ENCODE data around the gene HOXC13. TPM values are rescaled to one million over a fixed set of nuclear protein-coding genes. Genes with fewer than 3 reads are reported as not detected.

HOXC13 gene
- total and polyA plus RNA-seq, 9 of the 15 experiments (the other 6 are each of a cell fraction or from before 2014, with no cell fraction given) = 0.03 to 0.29 (median 0.17) TPM; not detected in 2

DNA sequence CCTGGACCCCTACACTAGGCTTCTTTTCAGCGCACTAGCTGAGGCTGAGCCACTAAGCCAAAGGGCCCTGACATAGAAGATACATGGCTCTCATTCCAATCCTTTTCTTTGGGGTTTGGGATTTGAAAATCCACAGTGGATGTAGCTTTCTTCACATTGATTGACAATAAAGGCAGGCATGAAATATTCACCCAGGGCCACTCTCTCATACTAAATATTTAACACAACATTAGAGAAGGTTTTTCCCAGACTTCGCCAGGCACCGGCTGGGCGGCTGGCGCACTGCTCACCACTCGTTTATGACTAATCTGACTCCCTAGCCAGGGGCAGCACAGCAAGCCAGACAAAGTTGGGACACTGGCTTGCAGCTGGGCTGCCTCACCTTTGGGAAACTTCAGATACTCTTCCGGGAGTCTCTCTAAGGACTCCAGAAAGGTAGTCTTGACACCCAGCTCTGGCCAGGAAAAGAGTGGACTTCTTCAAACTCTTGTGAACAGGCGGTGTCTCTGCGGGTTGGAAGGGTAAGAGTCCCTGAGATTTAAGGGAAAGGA, 33.6 kb downstream of the HOXC13 start:
- Histone ChIP-seq H3K4me1 (replicated peaks in 1 of 2; ENCODE audit: control insufficient read depth in 2 of 2, insufficient read depth in 2 of 2, low read length in 2 of 2) (peaks cover 0 to 25% of the 10 kb centered on the region in 2 experiments; a peak in 2 of 5 replicates), H3K9ac (ENCODE audit: insufficient read depth in 1 of 2, low read depth in 2 of 2, low read length in 2 of 2) (no peak overlapping the region), H3K9me1 (ENCODE audit: control insufficient read depth, insufficient read depth, low read length) (no peaks in the 10 kb centered on the region), H3K27me3 (ENCODE audit: control insufficient read depth in 2 of 2, insufficient read depth in 2 of 2, low read length in 2 of 2) (peaks cover 62 to 87% of the 10 kb centered on the region in 2 experiments), H3K36me3 (ENCODE audit: control insufficient read depth, insufficient read depth, low read length) (no peaks in the 10 kb centered on the region), H3K79me2 (ENCODE audit: control insufficient read depth, insufficient read depth, low read length) (no peaks in the 10 kb centered on the region), H3K27ac (ENCODE audit: extremely low read depth, low read depth, low read length) (no peak overlapping the region), H3K4me3 (no peak overlapping the region), H4K20me1 (replicated peaks; ENCODE audit: control insufficient read depth, insufficient read depth, low read length) (peaks cover 5% of the 10 kb centered on the region), H3K9me3 (replicated peaks; ENCODE audit: control insufficient read depth, insufficient read depth, low read depth, low read length) (no peaks in the 10 kb centered on the region), H2AFZ (ENCODE audit: low read depth, low read length) (no peak overlapping the region), H3K4me2 (ENCODE audit: insufficient read depth, low read length) (no peak overlapping the region)
- no peak for DNase-seq (ENCODE audit: extremely low read depth in 1 of 4, low spot score in 3 of 4)
- no peak for FAIRE-seq
- no peak for ATAC-seq
- POLR2A ChIA-PET = interaction anchor here (0.6 to 1.4 kb wide), 3 partner anchors 16 to 154 kb away, joined by 4 read pairs; no protein-coding TSS in a partner anchor
- TF ChIP-seq GTF2F1 (IDR thresholded peaks at IDR 0.05; ENCODE audit: low read depth, low read length) (no peak), ZNF717 (CRISPR knock-in tag; IDR thresholded peaks at IDR 0.05) (no peak), FUS (optimal IDR thresholded peaks at IDR 0.05; ENCODE audit: low read depth, low read length) (no peak), FOSL1 (tag; conservative IDR thresholded peaks at IDR 0.05) (no peak)
- intact Hi-C loops (cut with micrococcal nuclease) (no loop called here), in situ Hi-C loops (cut with MboI) (no loop called here)
- 10% methylated on average over 9 of the region's 9 CpGs for WGBS (ENCODE audit: insufficient coverage, low coverage, missing lambda C conversion rate)
- CTCF ChIA-PET (ENCODE audit: low intra/inter-chr PET ratio) = no interaction called here
- no TSS peak for BruUV-seq (replicated peaks)

DNA sequence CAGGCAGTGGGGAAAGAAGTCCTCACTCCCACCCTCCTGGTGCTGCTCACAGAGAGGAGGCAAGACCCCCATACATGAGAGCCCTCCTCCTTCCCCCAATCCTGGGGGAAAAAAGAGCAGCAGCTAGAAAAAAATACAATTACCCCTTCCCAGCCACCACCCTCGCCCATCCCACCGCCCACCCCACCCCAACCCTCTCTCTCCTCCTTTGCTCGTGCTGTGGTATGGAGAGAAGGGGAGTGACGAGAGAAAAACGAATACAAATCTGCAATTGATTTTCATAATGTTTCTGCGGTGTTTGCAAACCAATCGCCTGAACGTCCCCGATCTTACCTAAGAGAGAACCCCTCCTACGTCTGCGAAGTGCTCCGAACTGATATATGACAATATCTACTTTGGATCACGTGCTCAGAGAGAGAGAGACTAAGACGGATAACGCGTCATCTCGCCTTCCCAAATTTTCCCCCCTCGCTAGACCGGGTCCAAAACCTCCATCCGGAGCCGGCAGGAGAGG, 34.1 kb downstream of the HOXC13 start, which contains the start of gene HOXC11:
Gene HOXC11, plus strand, starts transcription at position 405 of the 514 bp plus-strand sequence. CDS start 116 bp downstream, outside the sequence.
- ATAC-seq (no peak), FAIRE-seq (no peak), DNase-seq (ENCODE audit: extremely low read depth in 1 of 4, low spot score in 3 of 4) (no peak)
- BruUV-seq (replicated peaks) = no TSS peak
- ChIA-PET CTCF (ENCODE audit: low intra/inter-chr PET ratio) (no interaction called here), POLR2A (interaction anchor here (0.6 kb wide), 1 partner anchor 231 kb away, joined by 3 read pairs; no protein-coding TSS in a partner anchor)
- peaks cover 5% of the 10 kb centered on the region; the same call in 1 of the 2 replicates for H4K20me1 ChIP-seq (replicated peaks; ENCODE audit: control insufficient read depth, insufficient read depth, low read length)
- no peaks in the 10 kb centered on the region for H3K9me3 ChIP-seq (replicated peaks; ENCODE audit: control insufficient read depth, insufficient read depth, low read depth, low read length)
- H3K9ac ChIP-seq (ENCODE audit: insufficient read depth in 1 of 2, low read depth in 2 of 2, low read length in 2 of 2) = no peak within 1 kb of the TSS
- no peak within 1 kb of the TSS for H3K4me2 ChIP-seq (ENCODE audit: insufficient read depth, low read length)
- H3K27me3 ChIP-seq (ENCODE audit: control insufficient read depth in 2 of 2, insufficient read depth in 2 of 2, low read length in 2 of 2) = peaks cover 61 to 82% of the 10 kb centered on the region in 2 experiments
- intact Hi-C loops (cut with micrococcal nuclease) (no loop called here), in situ Hi-C loops (cut with MboI) (no loop called here)
- no peaks in the 10 kb centered on the region for H3K36me3 ChIP-seq (ENCODE audit: control insufficient read depth, insufficient read depth, low read length)
- no peak within 1 kb of the TSS for H3K27ac ChIP-seq (ENCODE audit: extremely low read depth, low read depth, low read length)
- H3K9me1 ChIP-seq (ENCODE audit: control insufficient read depth, insufficient read depth, low read length) = no peaks in the 10 kb centered on the region
- no peak within 1 kb of the TSS for H3K4me3 ChIP-seq
- WGBS (ENCODE audit: insufficient coverage, low coverage, missing lambda C conversion rate) = 12% methylated on average over 18 of the region's 21 CpGs
- H3K4me1 ChIP-seq (replicated peaks in 1 of 2; ENCODE audit: control insufficient read depth in 2 of 2, insufficient read depth in 2 of 2, low read length in 2 of 2) = peaks cover 0 to 25% of the 10 kb centered on the region in 2 experiments; a peak in 2 of 5 replicates
- H2AFZ ChIP-seq (ENCODE audit: low read depth, low read length) = no peak within 1 kb of the TSS
- H3K79me2 ChIP-seq (ENCODE audit: control insufficient read depth, insufficient read depth, low read length) = no peaks in the 10 kb centered on the region
- TF ChIP-seq ESRRB (CRISPR knock-in tag; IDR thresholded peaks at IDR 0.05; ENCODE audit: borderline replicate concordance) (no peak), ZBTB17 (CRISPR knock-in tag; IDR thresholded peaks at IDR 0.05) (no peak), NFIC (IDR thresholded peaks at IDR 0.05) (no peak), ZNF707 (CRISPR knock-in tag; conservative IDR thresholded peaks at IDR 0.05) (no peak)
- TF ChIP-seq, protein P1, sequence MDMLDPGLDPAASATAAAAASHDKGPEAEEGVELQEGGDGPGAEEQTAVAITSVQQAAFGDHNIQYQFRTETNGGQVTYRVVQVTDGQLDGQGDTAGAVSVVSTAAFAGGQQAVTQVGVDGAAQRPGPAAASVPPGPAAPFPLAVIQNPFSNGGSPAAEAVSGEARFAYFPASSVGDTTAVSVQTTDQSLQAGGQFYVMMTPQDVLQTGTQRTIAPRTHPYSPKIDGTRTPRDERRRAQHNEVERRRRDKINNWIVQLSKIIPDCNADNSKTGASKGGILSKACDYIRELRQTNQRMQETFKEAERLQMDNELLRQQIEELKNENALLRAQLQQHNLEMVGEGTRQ (CRISPR knock-in tag; IDR thresholded peaks at IDR 0.05) = peak; percentile 45; the same call in 1 of the 2 replicates
- TF ChIP-seq, protein P2, sequence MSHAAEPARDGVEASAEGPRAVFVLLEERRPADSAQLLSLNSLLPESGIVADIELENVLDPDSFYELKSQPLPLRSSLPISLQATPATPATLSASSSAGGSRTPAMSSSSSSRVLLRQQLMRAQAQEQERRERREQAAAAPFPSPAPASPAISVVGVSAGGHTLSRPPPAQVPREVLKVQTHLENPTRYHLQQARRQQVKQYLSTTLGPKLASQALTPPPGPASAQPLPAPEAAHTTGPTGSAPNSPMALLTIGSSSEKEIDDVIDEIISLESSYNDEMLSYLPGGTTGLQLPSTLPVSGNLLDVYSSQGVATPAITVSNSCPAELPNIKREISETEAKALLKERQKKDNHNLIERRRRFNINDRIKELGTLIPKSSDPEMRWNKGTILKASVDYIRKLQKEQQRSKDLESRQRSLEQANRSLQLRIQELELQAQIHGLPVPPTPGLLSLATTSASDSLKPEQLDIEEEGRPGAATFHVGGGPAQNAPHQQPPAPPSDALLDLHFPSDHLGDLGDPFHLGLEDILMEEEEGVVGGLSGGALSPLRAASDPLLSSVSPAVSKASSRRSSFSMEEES (CRISPR knock-in tag; IDR thresholded peaks at IDR 0.05) = peak; percentile 36

All from K562 (cell line).